ENCODE results near the gene IL27RA.

DNA sequence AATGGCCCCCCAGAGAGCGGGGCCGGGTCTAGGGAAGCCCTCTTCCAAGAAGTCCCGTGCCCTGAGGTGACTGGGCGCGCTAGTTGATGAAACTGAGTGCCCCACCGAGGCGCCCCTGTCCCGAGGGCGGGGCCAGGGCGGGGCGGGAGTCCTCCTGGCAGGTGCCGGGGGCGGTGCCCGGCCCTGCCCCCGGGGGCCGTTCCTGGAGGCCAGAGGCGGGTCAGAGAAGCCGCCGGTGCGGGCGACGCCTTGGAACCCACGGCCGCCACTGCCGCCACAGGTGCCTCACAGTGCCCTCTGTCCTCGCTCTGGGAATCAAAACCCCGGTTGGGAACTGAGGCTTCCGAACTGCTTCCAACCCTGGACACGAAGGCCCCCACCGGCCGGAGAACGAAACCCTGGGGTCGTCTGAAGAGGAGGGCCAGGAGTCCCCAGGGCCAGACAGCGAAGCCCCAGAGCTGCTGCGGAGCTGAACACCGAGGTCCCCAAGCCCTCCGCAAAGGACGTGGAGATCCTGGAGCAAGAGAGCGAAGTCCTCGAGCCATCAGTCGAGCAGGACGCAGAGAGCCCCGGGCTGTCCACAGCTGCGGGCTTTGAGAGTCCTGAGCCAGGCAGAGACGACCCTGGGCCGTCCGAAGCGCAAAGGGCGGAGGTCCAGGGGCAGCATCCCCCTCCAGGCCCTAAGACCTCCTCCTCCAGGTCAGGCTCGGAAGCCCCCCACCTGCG lies 41.1 kb downstream of the IL27RA start, which contains the start of gene MISP3:
- TF ChIP-seq CTCF (IDR thresholded peaks at IDR 0.05), result no peak
- no peak for TF ChIP-seq EP300 (IDR thresholded peaks at IDR 0.05)
- peak in 2 of 3 donors; percentile 31 to 69 for TF ChIP-seq POLR2AphosphoS5 (IDR thresholded peaks at IDR 0.05)
- peak in 1 of 4 donors; percentile 19 for TF ChIP-seq POLR2A (IDR thresholded peaks at IDR 0.05)

Data from stomach (tissue), 4 donors.